ENCODE results near the gene PKNOX2. TPM values are rescaled to one million over a fixed set of nuclear protein-coding genes. Genes with fewer than 3 reads are reported as not detected.

PKNOX2 gene
- total RNA-seq, 4 donors from 2014 or later, result 1.2 to 5.7 (median 2.2) TPM

- H3K4me3 ChIP-seq, result no peak overlapping the region
- TF ChIP-seq POLR2A (IDR thresholded peaks at IDR 0.05), result no peak
- TF ChIP-seq EP300 (IDR thresholded peaks at IDR 0.05), result no peak
- TF ChIP-seq CTCF (IDR thresholded peaks at IDR 0.05), result no peak
- TF ChIP-seq POLR2AphosphoS5 (IDR thresholded peaks at IDR 0.05), result no peak
- no peaks in the 10 kb centered on the region for H3K27me3 ChIP-seq
- no peak for ATAC-seq
- no peaks in the 10 kb centered on the region for H3K9me3 ChIP-seq
- no peak overlapping the region for H3K27ac ChIP-seq
- peaks cover 0 to 9% (median 0%) of the 10 kb centered on the region in 3 donors for H3K4me1 ChIP-seq
- WGBS, 2 donors (ENCODE audit: low coverage in 1 of 2), result 92 to 100% methylated on average over 3 to 4 of the region's 6 CpGs
- H3K36me3 ChIP-seq, result peaks cover 0 to 53% of the 10 kb centered on the region in 2 donors
Observed at GRCh38 chr11:125442946-125443345, 278.4 kb downstream of the PKNOX2 start.

- WGBS, 2 donors (ENCODE audit: low coverage in 1 of 2), result 17 to 38% methylated on average over 2 to 5 of the region's 10 CpGs
- Histone ChIP-seq H3K4me3 (no peak overlapping the region), H3K36me3 (peaks cover 0 to 62% of the 10 kb centered on the region in 2 donors), H3K9me3 (no peaks in the 10 kb centered on the region), H3K4me1 (peaks cover 0 to 9% (median 0%) of the 10 kb centered on the region in 3 donors), H3K27me3 (no peaks in the 10 kb centered on the region), H3K27ac (no peak overlapping the region)
- TF ChIP-seq CTCF (IDR thresholded peaks at IDR 0.05) (no peak), POLR2AphosphoS5 (IDR thresholded peaks at IDR 0.05) (no peak), POLR2A (IDR thresholded peaks at IDR 0.05) (no peak), EP300 (IDR thresholded peaks at IDR 0.05) (no peak)
- no peak for ATAC-seq
Observed at GRCh38 chr11:125443767-125444311, 279.3 kb downstream of the PKNOX2 start.

- H3K9me3 ChIP-seq, result no peaks in the 10 kb centered on the region
- no peak overlapping the region for H3K4me3 ChIP-seq
- peaks cover 0 to 64% of the 10 kb centered on the region in 2 donors for H3K36me3 ChIP-seq
- no peaks in the 10 kb centered on the region for H3K27me3 ChIP-seq
- H3K27ac ChIP-seq, result no peak overlapping the region
- no peak for TF ChIP-seq CTCF (IDR thresholded peaks at IDR 0.05)
- no peak for TF ChIP-seq EP300 (IDR thresholded peaks at IDR 0.05)
- TF ChIP-seq POLR2A (IDR thresholded peaks at IDR 0.05), result no peak
- TF ChIP-seq POLR2AphosphoS5 (IDR thresholded peaks at IDR 0.05), result no peak
- WGBS, 2 donors (ENCODE audit: low coverage in 1 of 2), result 79 to 82% methylated on average over 5 to 6 of the region's 12 CpGs
- H3K4me1 ChIP-seq, result peaks cover 0 to 9% (median 0%) of the 10 kb centered on the region in 3 donors
- ATAC-seq, result no peak
Observed at GRCh38 chr11:125445731-125446130, 281.2 kb downstream of the PKNOX2 start.

GRCh38 chr11:125446279-125446678, 281.7 kb downstream of the PKNOX2 start:
- Histone ChIP-seq H3K27me3 (no peaks in the 10 kb centered on the region), H3K36me3 (peaks cover 0 to 64% of the 10 kb centered on the region in 2 donors), H3K4me3 (no peak overlapping the region), H3K4me1 (peaks cover 0 to 11% (median 1%) of the 10 kb centered on the region in 3 donors), H3K9me3 (no peaks in the 10 kb centered on the region), H3K27ac (no peak overlapping the region)
- no peak for TF ChIP-seq EP300 (IDR thresholded peaks at IDR 0.05)
- no peak for TF ChIP-seq POLR2AphosphoS5 (IDR thresholded peaks at IDR 0.05)
- no peak for TF ChIP-seq CTCF (IDR thresholded peaks at IDR 0.05)
- no peak for TF ChIP-seq POLR2A (IDR thresholded peaks at IDR 0.05)
- no peak for ATAC-seq
- 90 to 94% methylated on average over 6 to 7 of the region's 7 CpGs for WGBS, 2 donors (ENCODE audit: low coverage in 1 of 2)

- TF ChIP-seq EP300 (IDR thresholded peaks at IDR 0.05), result no peak
- no peak for TF ChIP-seq CTCF (IDR thresholded peaks at IDR 0.05)
- no peak for TF ChIP-seq POLR2A (IDR thresholded peaks at IDR 0.05)
- TF ChIP-seq POLR2AphosphoS5 (IDR thresholded peaks at IDR 0.05), result no peak
- Histone ChIP-seq H3K4me1 (peaks cover 0 to 25% (median 6%) of the 10 kb centered on the region in 3 donors), H3K27me3 (no peaks in the 10 kb centered on the region), H3K9me3 (no peaks in the 10 kb centered on the region), H3K27ac (no peak overlapping the region), H3K36me3 (peaks cover 0 to 65% of the 10 kb centered on the region in 2 donors), H3K4me3 (no peak overlapping the region)
- 66 to 77% methylated on average over 3 to 6 of the region's 6 CpGs for WGBS, 2 donors (ENCODE audit: low coverage in 1 of 2)
- no peak for ATAC-seq
Observed at GRCh38 chr11:125447721-125448120, 283.2 kb downstream of the PKNOX2 start.

Measured in gastroesophageal sphincter (tissue), 4 donors.